ENCODE measurements around the gene PFAS.
"Not testable (repeated sequence)": the region's sequence is repeated elsewhere in the genome, so short reads cannot be mapped to it uniquely, and the experiment has no call there.

PFAS gene

DNA sequence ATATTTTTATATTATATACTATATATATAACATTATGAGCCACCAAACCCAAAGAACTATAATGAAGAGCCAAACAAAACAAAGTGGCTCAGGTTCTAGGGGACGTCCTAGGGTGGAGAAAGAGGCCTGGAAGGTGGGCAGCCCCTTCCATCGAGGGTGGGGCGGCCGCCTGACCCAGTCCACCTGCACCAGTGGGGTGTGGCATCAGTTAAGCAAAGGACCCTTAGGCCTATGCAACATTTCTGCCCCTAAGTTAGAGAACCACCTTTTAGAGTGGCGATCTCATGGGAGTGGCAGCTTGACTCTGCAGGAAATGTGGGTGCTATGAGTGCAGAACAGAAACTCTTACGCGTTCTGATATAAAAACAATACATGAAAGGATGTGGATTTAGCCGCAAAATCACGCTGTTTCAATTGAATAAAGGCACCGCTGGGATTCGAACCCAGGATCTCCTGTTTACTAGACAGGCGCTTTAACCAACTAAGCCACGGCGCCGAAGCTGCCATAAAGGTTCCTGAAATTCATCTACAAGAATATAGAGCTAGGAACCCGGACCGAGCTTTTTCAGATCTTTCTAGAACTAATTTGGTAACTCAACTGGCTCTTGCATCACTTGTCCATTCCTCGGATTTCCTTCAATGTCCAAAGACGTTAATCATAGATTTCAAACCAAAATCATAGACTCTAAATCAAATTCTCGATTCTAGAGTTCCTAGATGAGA lies 23.1 kb upstream of the PFAS start:
- peak; percentile 61 to 65 for DNase-seq (ENCODE audit: low read depth in 2 of 2)

DNA sequence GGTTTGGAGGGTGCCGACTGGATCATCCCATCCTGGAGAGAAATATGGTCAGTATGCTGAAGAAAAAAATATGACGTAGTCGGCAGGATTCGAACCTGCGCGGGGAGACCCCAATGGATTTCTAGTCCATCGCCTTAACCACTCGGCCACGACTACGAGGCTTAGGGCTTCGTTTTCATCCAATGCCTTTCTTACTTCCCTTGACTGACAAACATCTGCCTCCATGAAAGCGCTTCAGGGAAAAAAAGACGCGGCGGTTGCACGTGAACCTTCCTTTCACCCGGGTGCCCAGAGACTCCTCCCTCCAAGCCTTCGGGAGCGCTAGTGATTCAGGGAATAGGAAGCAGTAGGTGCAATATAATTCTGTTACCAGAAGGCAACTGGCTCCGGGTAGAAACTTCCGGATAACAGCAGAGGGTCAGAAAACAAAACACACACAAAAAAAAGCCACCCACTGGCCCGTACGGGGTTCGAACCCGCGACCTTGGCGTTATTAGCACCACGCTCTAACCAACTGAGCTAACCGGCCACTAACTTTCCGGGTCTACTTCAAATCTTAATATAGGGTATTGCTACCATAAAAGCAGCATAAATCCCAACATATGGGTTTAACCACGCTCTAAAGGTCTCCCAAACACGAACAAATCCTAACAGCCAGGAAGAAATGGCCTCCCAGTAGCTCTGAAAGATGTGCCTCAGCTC lies 22.4 kb upstream of the PFAS start:
- peak in 1 of 2 donors; percentile 39 for DNase-seq (ENCODE audit: low read depth in 2 of 2)

DNA sequence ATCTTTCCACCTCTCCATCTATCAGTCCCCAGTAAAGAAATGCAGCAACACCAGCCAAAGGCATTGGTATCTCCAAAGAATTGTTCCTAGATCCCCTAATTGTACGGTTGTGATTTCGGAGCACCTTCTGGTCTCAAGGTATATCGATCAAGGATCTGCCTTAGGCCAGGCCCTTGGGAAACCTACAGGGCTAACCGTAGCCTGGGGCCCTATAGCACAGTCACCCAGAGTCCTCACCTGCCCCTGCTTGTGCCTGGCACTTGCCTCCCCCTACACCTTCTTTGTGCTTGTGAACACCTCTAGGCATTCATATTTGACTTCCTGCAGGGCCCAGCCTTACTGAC lies 21.9 kb upstream of the PFAS start:
- DNase-seq (ENCODE audit: low read depth in 2 of 2), result no peak

DNA sequence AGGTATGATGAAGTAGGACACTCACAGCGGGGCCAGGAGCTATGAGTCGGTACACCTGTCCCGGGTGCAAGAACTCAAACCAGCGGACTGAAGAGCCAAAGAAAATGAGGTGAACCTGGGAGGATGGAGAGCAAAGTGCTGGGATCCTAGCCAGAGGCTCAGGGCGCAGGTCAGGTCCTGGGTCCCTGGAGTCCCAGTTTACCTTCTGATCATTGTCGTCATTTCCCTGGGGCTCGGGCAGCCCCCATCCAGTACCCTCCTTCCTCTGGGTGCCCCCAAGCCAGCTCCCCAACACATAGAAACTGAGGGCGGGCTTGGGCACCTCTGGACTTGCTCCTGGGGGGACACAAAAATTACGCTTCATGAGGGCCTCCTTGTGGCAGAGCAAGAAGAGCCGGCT lies 17.4 kb upstream of the PFAS start:
- DNase-seq (ENCODE audit: low read depth in 2 of 2), result no peak

DNA sequence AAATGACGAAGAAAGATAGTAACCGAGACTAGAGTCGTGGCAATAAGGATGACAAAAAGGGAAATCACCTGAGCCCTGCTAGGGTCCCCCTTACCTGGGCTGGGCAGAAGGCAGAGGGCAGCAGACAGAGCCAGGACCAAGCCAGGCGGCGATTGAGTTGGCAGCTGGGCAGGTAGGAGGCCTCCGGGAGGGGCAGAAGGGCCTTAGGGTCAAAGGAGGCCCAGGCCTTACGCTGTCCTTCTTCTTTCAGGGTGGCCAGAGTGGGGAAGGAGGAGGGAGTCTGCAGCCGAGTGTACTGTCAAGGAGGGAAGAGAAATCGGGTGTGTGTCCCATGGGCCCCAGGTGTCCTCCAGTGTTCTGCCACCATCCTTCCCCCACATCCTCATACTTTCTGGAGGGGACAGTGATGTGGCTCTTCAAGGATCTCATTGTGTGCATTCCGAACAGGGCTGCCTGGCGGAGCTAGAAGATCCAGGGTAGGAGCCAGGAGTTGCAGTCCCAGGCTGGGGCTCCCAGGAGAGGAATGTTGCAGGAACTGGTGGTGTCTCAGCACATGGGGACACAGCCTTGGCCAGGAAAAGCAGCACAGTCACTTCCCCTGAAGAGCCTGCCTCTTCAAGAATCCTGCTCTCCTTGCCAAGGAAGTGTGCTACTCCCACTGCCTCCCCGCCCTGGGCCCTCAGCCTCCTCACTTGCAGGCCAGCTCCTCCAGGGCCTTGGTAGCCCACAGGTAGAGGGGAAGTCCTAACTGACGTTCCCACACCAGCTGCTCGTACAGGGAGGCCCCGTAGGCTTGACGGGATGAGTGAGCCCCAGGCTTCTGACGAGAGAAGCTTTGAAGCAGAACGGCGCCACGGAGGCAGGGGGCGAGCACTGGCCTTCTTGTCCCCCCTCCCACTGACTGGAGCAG lies 14.5 kb upstream of the PFAS start:
- no peak for DNase-seq (ENCODE audit: low read depth in 2 of 2)

DNA sequence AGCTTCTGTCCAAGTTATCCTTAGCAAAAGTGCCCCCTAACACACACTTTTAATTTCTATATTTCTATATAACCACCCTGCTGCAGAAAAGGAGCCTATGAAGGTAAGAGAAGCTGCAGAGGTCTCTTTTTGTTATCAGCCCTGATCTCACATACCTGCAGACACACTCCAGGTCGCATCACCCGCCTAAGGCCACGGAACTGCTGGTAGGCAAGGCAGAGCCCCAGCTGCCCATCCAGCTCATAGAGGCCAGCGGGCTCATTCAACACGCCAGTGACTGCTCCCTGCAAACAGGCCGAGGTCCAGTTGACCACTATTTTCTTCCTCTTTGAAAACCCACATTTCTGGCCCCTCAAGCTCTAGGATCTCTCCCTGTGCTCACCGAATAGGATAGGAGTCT lies 13.4 kb upstream of the PFAS start:
- DNase-seq (ENCODE audit: low read depth in 2 of 2), result no peak

DNA sequence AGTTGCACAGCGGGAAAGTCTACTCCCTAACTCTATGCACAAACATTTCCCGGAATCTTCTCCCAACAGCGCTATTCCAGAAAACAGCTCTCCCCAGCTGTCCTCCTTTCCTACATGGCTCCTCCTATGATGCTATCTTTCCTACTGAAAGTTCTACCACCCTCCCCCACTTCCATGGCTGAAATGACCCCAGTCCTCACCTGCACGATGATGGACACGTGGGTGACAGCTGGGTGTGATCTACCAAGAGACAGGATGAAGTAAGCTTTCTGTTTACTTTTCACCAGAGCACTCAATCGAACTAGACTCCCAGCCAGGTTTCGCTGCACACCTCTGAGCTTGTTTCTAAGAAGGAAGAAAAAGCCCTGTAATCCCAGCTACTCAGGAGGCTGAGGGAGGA lies 11.9 kb upstream of the PFAS start:
- DNase-seq (ENCODE audit: low read depth in 2 of 2), result no peak

DNA sequence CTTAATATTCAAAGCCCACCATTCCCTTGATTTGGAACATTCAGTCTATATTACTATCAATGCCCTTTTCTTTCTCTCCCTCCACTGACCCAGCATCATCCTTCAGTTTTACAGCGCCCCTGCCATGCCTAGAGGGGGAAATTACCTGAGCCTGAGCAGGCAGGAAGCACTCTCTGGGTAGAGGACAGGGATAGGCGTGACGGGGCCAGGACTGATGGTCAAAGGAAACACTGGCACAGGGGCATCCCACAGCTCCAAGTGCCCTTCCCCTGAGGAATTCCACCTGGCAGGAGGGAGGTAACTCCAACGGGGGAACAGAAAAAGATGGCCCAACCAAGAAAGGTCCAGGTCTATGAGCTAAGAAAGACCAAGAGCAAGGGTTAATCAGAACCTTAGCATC lies 11.2 kb upstream of the PFAS start:
- DNase-seq (ENCODE audit: low read depth in 2 of 2), result no peak

DNA sequence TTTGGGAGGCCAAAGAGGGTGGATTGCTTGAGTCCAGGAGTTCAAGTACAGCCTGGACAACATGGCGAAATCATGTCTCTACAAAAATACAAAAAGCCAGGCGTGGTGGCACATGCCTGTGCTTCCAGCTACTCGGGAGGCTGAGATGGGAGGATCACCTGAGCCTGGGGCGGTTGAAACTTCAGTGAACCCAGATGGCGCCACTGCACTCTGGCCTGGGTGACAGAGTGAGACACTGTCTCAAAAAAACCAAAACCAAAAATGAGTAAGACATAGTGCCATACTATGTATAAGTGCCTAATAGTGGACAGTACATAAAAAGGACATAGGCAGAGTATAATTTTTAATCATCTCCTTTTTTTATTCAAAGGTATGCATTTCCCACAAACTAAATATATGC lies 5.3 kb upstream of the PFAS start:
- DNase-seq (ENCODE audit: low read depth in 2 of 2), result no peak

DNA sequence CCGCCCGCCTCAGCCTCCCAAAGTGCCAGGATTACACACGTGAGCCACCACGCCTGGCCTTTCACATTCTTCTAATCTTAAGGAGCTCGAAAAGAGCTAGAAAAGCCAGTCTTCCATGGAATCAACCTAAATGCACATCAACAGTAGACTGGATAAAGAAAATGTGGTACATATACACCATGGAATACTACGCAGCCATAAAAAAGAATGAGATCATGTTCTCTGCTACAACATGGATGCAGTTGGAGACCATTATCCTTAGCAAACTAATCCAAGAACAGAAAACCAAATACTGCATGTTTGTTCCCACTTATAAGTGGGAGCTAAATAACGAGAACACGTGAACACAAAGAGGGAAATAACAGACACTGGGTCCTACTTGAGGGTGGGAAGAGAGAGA lies 4.3 kb upstream of the PFAS start:
- no peak for DNase-seq (ENCODE audit: low read depth in 2 of 2)

DNA sequence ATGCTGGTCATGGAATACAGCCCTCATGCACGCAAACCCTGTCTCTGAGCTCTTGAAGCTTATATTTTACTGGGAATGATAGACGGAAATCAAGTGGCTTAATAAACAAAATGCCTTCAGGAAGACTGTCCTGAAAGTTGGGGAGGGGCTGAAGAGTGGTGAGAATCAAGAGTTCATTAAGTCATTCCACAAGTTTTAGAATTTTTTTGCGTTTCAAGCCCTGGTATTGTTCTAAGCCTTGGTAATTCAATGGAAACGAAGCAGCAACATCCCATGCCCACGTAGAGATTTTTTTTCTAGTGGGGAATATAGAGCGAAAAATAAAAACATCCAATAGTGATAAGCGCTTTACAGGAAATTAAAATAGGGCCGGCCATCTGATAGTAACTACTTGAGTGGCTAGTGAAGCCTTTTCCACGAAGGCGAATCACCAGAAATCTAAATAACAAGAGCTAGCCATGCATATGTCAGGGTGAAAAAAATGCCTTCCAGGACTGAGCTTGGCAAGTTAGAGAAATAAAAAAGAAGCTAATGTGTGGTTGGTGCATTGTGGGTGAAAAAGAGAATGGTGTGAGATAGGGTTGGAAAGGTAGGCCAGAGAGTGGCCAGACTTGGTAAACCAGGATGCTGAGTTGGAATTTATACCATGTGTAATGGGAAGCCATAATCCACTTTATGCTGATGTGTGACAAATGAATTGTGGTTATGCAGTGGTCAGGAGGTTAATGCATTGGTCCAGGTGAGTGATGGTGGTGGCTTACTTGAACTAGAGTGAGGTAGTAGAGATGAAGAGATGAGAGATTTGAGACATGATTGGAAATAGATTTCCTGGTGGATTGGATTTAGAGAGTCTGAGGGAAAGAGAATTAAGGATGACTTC lies 772 bp downstream of the PFAS start:
- DNase-seq (ENCODE audit: low read depth in 2 of 2), result no peak

DNA sequence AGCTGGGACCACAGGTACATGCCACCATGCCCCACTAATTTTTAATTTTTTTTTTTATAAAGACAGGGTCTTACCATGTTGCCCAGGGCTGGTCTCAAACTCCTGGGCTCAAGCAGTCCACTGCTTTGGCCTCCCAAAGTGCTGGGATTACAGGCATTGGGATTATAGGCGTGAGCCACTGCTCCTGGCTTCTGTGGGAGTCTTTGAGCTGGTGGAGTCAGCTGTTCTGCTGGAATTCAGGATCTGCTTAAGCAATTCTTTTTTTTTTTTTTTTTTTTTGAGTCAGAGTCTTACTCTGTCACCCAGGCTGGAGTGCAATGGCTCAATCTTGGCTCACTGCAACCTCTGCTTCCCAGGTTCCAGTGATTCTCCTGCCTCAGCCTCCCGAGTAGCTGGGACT lies 2.3 kb downstream of the PFAS start:
- DNase-seq (ENCODE audit: low read depth in 2 of 2), result not testable (repeated sequence)

DNA sequence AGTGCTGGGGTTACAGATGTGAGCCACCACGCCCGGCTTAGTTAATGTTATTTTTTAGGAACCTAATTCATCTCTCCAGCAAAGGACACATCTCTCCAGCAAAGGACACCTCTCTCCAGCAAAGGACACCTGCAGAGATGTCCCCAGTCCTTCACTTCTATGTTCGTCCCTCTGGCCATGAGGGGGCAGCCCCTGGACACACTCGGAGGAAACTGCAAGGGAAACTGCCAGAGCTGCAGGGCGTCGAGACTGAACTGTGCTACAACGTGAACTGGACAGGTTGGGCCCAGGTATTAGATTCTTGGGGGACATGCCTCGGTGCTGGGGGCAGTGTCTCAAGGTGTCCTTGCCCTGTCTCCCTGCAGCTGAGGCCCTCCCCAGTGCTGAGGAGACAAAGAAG lies 4.7 kb downstream of the PFAS start:
- no peak for DNase-seq (ENCODE audit: low read depth in 2 of 2)

DNA sequence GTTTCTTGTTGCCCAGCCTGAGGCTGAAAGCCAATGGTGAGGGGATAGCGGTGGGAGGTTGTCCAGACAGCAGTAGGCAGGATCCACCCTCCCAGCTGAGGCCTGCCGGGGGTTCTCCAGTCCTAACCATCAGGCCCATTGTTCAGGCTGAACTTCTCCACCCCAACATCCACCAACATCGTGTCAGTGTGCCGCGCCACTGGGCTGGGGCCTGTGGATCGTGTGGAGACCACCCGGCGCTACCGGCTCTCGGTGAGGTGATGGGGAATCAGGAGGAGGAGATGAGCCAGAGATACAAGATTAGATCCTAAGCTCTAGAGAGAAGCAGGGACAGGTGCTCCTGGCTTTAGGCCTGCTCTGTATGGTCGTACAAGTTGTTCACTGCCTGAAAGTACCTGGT lies 5.8 kb downstream of the PFAS start:
- no peak for DNase-seq (ENCODE audit: low read depth in 2 of 2)

DNA sequence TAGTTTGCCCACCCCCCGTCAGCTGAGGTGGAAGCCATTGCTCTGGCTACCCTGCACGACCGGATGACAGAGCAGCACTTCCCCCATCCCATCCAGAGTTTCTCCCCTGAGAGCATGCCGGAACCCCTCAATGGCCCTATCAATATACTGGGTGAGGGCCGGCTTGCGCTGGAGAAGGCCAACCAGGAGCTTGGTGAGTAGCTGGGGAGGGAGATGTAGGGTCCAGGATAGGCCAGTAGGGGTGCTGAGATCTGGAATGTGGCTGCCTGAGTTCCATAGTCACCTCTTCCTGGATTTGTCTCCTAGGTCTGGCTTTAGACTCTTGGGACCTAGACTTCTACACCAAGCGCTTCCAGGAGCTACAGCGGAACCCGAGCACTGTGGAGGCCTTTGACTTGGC lies 6.4 kb downstream of the PFAS start:
- no peak for DNase-seq (ENCODE audit: low read depth in 2 of 2)

DNA sequence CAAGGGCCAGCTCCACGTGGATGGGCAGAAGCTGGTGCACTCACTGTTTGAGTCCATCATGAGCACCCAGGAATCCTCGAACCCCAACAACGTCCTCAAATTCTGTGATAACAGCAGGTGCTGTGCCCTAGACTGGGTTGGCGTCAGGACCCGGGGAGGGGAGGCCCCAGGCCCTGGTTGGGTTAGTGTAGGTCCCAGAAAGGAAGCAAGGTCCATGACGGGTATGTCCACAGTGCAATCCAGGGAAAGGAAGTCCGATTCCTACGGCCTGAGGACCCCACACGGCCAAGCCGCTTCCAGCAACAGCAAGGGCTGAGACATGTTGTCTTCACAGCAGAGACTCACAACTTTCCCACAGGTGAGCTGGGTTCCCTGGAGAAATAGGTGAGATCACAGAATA lies 7.2 kb downstream of the PFAS start:
- no peak for DNase-seq (ENCODE audit: low read depth in 2 of 2)

DNA sequence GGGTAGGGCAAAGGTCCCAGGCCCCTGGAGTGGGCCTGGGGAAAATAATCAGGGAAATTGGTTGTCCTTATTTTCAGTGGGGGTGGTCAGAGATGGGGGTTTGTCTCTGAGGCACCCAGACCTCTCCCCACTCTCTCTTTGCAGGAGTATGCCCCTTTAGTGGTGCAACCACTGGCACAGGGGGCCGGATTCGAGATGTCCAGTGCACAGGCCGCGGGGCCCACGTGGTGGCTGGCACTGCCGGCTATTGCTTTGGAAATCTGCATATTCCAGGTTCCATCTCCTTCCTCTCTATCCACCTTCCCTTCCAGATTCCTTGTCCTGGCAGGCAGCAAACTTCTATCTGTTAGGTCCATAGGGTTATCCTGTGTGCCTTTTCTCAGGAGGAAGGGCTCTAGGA lies 7.6 kb downstream of the PFAS start:
- DNase-seq (ENCODE audit: low read depth in 2 of 2), result no peak

DNA sequence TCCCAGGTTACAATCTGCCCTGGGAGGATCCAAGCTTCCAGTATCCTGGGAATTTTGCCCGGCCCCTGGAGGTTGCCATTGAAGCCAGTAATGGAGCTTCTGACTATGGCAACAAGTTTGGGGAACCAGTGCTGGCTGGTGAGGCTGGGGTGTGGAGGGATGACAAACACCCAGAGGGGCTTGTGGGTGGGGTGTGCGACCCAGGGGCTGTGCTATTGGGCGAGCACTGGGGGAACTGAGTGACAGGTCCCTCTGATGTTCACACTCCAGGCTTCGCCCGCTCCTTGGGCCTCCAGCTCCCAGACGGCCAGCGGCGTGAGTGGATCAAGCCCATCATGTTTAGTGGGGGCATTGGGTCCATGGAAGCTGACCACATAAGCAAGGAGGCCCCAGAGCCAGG lies 8.7 kb downstream of the PFAS start:
- no peak for DNase-seq (ENCODE audit: low read depth in 2 of 2)

DNA sequence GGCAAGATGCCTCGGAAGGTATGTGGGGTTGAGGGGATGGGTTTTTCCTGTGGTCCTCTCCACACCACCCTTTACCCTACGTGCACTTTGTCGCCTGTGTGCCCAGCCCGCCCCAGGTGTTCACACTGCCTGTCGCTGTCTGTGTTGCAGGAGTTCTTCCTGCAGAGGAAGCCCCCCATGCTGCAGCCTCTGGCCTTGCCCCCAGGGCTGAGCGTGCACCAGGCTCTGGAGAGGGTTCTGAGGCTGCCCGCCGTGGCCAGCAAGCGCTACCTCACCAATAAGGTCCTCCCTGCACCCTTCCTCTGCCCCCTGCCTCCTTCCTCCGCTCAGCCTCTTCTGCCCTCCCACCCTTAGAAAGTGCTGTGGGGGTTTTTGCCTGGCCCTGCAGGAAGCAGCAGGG lies 15.2 kb downstream of the PFAS start:
- no peak for DNase-seq (ENCODE audit: low read depth in 2 of 2)

DNA sequence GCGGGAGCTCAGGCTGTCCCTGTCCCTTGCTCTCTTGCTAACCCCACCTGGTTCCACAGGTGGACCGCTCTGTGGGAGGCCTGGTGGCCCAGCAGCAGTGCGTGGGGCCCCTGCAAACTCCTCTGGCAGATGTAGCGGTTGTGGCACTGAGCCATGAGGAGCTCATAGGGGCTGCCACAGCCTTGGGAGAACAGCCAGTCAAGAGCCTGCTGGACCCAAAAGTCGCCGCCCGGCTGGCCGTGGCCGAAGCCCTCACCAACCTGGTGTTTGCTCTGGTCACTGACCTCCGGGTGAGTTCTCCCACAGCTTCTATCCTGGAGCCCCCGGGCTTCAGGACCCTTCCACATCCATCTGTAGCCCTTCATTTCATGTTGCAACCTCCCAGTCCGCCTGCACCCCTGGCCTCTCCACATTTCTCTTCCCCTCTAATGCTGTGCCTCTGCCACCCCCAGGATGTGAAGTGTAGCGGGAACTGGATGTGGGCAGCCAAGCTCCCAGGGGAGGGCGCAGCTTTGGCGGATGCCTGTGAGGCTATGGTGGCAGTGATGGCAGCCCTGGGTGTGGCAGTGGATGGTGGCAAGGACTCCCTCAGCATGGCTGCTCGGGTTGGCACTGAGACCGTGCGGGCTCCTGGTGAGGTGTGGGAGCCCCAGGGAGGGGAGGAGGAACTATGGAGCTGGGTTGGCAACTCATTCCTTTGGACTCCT lies 15.9 kb downstream of the PFAS start:
- no peak for DNase-seq (ENCODE audit: low read depth in 2 of 2)

Measured in stimulated activated CD8-positive, alpha-beta memory T cell treated with anti-CD3 and anti-CD28 coated beads, Interleukin-15, amount 100 ng/mL, for 48 hours (primary cell).